D721Med (cell line): ENCODE measurements around the gene CCNQ.
"Not testable (repeated sequence)": the region's sequence is repeated elsewhere in the genome, so short reads cannot be mapped to it uniquely, and the experiment has no call there.

Source experiments
- DNase-seq: peaks from one replicate; pipeline ENCODE4 v3.0.0; 2011; ENCODE audit warnings: low spot score; ENCODE audit not compliant: insufficient read length
- FAIRE-seq: peaks from 2 replicates; lab custom pipeline; 2011; peaks lifted over from hg19 to GRCh38; lab: Jason Lieb, UNC
- TF ChIP-seq, protein P1 (sequence below): IDR thresholded peaks from 2 replicates; pipeline ENCODE4 v1.5.1; 2012; ENCODE audit warnings: mild to moderate bottlenecking, control low read depth; ENCODE audit not compliant: insufficient read depth; ENCODE audit errors: missing control alignments

CCNQ gene

DNA sequence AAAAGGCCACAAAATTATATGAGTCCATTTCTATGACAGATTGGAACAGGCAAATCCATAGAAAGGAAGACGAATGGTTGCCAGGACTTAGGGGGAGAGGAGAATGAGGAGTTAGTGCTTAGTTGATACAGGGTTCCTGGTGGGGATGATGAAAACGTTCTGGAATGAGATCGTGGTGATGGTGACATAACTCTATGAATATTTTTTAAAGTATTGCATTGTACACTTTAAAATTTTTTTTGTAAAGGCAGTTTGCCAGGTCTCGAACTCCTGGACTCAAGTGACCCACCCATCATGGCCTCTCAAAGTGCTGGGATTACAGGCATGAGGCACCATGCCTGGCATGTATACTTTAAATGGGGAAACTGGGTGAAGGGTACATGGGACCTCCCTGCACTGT, 9.9 kb upstream of the CCNQ start:
- no peak for DNase-seq
- TF ChIP-seq, protein P1, sequence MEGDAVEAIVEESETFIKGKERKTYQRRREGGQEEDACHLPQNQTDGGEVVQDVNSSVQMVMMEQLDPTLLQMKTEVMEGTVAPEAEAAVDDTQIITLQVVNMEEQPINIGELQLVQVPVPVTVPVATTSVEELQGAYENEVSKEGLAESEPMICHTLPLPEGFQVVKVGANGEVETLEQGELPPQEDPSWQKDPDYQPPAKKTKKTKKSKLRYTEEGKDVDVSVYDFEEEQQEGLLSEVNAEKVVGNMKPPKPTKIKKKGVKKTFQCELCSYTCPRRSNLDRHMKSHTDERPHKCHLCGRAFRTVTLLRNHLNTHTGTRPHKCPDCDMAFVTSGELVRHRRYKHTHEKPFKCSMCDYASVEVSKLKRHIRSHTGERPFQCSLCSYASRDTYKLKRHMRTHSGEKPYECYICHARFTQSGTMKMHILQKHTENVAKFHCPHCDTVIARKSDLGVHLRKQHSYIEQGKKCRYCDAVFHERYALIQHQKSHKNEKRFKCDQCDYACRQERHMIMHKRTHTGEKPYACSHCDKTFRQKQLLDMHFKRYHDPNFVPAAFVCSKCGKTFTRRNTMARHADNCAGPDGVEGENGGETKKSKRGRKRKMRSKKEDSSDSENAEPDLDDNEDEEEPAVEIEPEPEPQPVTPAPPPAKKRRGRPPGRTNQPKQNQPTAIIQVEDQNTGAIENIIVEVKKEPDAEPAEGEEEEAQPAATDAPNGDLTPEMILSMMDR, result no peak
- FAIRE-seq, result no peak

DNA sequence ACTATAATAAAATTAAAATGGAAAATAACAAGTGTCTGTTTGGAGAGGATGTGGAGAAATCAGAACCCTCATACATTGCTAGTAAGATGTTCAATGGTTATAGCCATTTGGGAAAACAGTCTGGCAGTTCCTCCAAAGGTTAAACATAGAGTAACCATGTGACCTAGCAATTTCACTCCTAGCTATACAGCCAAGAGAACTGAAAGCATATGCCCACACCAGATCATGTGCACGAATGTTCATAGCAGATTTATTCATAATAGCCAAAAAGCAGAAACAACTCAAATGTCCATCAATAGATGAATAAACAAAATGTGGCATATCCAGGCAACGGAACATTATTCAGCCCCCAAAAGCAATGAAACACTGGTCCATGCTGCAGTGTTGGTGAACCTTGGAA, 9.4 kb upstream of the CCNQ start:
- DNase-seq (no peak), FAIRE-seq (no peak)
- TF ChIP-seq, protein P1, result no peak

- FAIRE-seq, result no peak
- no peak for DNase-seq
- TF ChIP-seq, protein P1, result no peak
Measured at GRCh38 chrX:153606503-153606902, 7.6 kb upstream of the CCNQ start.

GRCh38 chrX:153604666-153605380, 5.9 kb upstream of the CCNQ start:
- not testable (repeated sequence) for FAIRE-seq, DNase-seq

- DNase-seq (no peak), FAIRE-seq (no peak)
- TF ChIP-seq, protein P1, result no peak
Measured at GRCh38 chrX:153603131-153603656, 4.3 kb upstream of the CCNQ start.

- TF ChIP-seq, protein P1, result no peak
- no peak for DNase-seq
- no peak for FAIRE-seq
Measured at GRCh38 chrX:153602601-153603000, 3.7 kb upstream of the CCNQ start.

- no peak for DNase-seq
- TF ChIP-seq, protein P1, result no peak
- no peak for FAIRE-seq
Measured at GRCh38 chrX:153601511-153602110, 2.7 kb upstream of the CCNQ start.
